Measurements from ENCODE around the gene ADGRE2.
A peak's percentile ranks its signal among the peaks of the same experiment; 100 is the strongest.
"Not testable (repeated sequence)": the region's sequence is repeated elsewhere in the genome, so short reads cannot be mapped to it uniquely, and the experiment has no call there.

The ADGRE2 gene

GRCh38 chr19:14778110-14778845, at the start of gene ADGRE2:
Gene ADGRE2 (minus strand): TSS chr19:14778560. CDS start chr19:14776756, 1,804 bp downstream.
- DNase-seq (ENCODE audit: low spot score), result not testable (repeated sequence)

- no peak for DNase-seq (ENCODE audit: low spot score)
These were observed 47.6 kb upstream of the ADGRE2 start for GRCh38 chr19:14826006-14826405.

GRCh38 chr19:14821937-14822336, 43.6 kb upstream of the ADGRE2 start:
- no peak for DNase-seq (ENCODE audit: low spot score)

- DNase-seq (ENCODE audit: low spot score), result no peak
These were observed 40.2 kb upstream of the ADGRE2 start for GRCh38 chr19:14818588-14818987.

GRCh38 chr19:14817052-14817451, 38.7 kb upstream of the ADGRE2 start:
- no peak for DNase-seq (ENCODE audit: low spot score)

- DNase-seq (ENCODE audit: low spot score), result no peak
These were observed 36.8 kb upstream of the ADGRE2 start for GRCh38 chr19:14814982-14815652.

- DNase-seq (ENCODE audit: low spot score), result no peak
These were observed 31.1 kb upstream of the ADGRE2 start for GRCh38 chr19:14809272-14810057.

GRCh38 chr19:14804765-14805164, 26.4 kb upstream of the ADGRE2 start:
- DNase-seq (ENCODE audit: low spot score), result no peak

GRCh38 chr19:14798760-14799159, 20.4 kb upstream of the ADGRE2 start:
- DNase-seq (ENCODE audit: low spot score), result no peak

GRCh38 chr19:14796021-14796420, 17.7 kb upstream of the ADGRE2 start:
- DNase-seq (ENCODE audit: low spot score), result no peak

GRCh38 chr19:14795078-14795721, 16.8 kb upstream of the ADGRE2 start:
- DNase-seq (ENCODE audit: low spot score), result no peak

GRCh38 chr19:14792250-14792649, 13.9 kb upstream of the ADGRE2 start:
- not testable (repeated sequence) for DNase-seq (ENCODE audit: low spot score)

- peak; percentile 53 for DNase-seq (ENCODE audit: low spot score)
These were observed 8.1 kb upstream of the ADGRE2 start for GRCh38 chr19:14786421-14786851.

- DNase-seq (ENCODE audit: low spot score), result not testable (repeated sequence)
These were observed 6.9 kb upstream of the ADGRE2 start for GRCh38 chr19:14785102-14785793.

GRCh38 chr19:14784730-14785101, 6.4 kb upstream of the ADGRE2 start:
- DNase-seq (ENCODE audit: low spot score), result not testable (repeated sequence)

GRCh38 chr19:14783410-14783998, 5.1 kb upstream of the ADGRE2 start:
- not testable (repeated sequence) for DNase-seq (ENCODE audit: low spot score)

GRCh38 chr19:14782626-14783409, 4.5 kb upstream of the ADGRE2 start:
- no peak for DNase-seq (ENCODE audit: low spot score)

- DNase-seq (ENCODE audit: low spot score), result not testable (repeated sequence)
These were observed 3.6 kb upstream of the ADGRE2 start for GRCh38 chr19:14781713-14782536.

GRCh38 chr19:14780622-14781225, 2.4 kb upstream of the ADGRE2 start:
- not testable (repeated sequence) for DNase-seq (ENCODE audit: low spot score)

Measured in HuH-7 (cell line).